GM18870 (cell line): ENCODE results near the gene RPP25L.
"Not testable (repeated sequence)": the region's sequence is repeated elsewhere in the genome, so short reads cannot be mapped to it uniquely, and the experiment has no call there.

ENCODE experiments used
- ATAC-seq: cut with Tn5 transposase; IDR thresholded peaks from one replicate; pipeline ENCODE4 v1.9.1; 2021; ENCODE audit warnings: moderate library complexity; ENCODE audit not compliant: unreplicated experiment

The RPP25L gene, protein sequence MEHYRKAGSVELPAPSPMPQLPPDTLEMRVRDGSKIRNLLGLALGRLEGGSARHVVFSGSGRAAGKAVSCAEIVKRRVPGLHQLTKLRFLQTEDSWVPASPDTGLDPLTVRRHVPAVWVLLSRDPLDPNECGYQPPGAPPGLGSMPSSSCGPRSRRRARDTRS

GRCh38 chr9:34611811-34612787, at the start of gene RPP25L:
RPP25L (minus strand) TSS chr9:34612097; CDS start chr9:34611296, 801 bp downstream.
- ATAC-seq, result peak; percentile 45

DNA sequence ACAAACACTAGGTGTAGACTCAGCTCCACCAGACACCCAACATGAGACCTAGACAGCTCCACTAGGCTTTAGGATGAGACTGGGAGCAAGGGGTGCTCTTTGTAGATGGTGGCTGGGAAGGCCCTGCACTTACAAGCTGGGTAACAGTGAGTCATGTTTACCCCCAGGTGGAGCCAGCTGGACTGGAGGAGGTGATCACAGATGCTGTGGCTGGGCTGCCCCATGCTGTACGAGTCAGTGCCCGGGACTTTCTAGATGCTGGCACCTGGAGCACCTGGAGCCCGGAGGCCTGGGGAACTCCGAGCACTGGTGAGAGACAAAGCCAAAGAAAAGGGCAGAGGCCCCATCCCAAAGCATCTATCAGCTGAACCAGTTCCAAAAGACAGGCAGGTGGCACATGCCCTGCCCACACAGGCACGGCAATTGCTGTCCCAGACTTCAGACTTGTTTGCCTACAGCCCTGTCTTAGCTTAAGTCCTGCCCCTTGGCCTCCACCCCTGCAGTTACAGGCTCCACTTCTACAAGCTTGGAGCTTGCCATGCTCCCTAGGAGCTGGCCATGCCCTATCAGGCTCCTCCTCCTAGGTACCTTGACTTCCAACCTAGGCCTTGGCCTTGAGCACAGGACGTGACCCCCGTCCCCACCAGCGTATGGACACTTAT, 47.8 kb upstream of the RPP25L start:
- no peak for ATAC-seq

- no peak for ATAC-seq
Observed at GRCh38 chr9:34658461-34658860, 46.6 kb upstream of the RPP25L start.

DNA sequence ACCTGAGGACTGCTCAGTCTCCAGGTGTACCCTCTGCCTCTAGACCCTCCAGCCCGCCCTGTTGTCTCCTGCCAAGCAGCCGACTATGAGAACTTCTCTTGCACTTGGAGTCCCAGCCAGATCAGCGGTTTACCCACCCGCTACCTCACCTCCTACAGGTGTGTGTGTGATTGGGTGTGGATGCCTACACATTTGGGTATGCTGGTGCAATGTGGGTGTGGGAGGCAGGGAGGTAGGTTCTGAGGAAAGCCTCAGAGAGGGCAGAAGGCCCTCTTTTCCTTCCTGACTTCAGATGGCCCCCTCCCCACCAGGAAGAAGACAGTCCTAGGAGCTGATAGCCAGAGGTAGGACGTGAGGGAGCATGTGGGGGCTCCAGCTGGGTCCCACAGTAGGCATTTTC, 45.1 kb upstream of the RPP25L start:
- no peak for ATAC-seq

GRCh38 chr9:34655394-34655793, 43.5 kb upstream of the RPP25L start:
- no peak for ATAC-seq

DNA sequence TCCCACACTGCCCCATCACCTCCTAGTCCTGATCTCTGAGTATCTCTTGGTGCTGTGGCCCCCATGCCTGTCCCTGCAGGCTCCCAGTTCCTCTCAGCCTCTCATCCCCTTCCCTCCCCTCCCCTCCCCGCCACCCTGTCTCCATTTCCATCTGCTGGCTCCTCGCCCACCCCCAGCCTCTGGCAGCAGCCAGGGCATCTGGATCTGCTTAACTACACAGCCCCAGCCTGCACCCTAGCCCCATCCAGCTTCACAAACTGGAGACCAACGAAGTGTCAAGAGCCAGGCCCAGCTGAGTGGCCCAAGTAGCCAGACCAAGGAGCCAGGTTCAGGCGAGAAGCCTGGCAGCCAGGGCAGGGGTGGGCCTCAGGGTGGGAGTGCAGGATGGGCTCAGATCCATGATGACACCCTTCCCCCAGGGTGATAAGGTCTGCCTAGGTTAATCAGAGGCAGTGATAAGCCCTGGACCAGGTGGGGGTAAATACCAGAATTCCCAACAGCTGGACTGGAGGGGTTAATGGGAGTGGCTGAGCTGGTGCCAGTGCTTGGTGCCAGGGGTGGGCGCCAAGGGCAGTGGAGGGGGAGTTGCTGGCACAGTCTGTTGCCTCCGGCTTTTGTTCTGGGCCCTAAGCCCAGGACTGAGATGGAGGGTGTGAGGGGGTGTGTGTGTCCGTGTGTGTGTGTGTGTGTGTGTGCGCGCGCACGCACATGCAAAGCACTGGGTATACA, 42.6 kb upstream of the RPP25L start:
- no peak for ATAC-seq

DNA sequence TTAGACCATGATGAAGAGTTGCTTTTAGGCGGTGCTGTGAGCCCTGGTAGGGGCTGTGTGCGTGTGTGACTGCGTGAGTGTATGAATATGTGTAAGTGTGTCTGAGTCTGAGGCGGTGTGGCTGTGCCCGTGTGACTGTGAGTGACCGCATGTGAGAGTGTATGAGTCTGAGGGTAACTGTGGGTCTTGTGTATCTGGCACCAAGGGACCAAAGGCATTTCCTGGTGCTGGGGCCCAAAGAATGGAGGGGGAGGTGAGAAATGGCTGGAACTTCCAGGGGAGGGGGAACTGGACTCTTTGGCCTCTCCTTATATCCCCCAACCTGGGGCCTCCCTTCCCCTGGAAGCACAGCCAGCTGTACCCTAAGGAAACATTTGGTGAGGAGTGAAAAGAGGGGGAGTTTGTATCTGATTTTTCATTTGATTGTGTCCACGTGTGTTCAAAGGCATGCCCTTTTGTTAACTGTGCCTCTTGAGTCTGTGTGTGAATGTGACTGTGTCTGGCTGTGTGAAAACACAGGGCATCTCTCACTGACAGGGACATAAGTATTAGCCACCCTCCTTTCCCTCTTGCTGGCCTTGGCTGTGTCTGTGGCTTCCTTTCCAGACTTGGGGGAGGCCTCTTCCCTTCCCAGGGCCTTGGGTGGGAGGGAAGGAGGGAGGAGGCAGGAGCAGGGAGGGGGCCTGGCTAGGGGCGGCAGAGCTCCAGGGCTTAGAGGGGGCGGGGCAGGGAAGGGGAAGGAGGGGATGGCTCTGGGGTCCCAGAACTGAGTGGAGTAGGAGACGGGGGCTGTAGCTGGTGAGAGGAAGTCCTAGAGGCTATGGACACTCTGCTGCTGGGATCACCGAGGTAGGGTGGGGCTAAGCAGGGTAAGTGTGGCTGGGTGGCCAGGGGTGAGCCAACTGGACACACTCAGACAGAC, 41.5 kb upstream of the RPP25L start:
- no peak for ATAC-seq

DNA sequence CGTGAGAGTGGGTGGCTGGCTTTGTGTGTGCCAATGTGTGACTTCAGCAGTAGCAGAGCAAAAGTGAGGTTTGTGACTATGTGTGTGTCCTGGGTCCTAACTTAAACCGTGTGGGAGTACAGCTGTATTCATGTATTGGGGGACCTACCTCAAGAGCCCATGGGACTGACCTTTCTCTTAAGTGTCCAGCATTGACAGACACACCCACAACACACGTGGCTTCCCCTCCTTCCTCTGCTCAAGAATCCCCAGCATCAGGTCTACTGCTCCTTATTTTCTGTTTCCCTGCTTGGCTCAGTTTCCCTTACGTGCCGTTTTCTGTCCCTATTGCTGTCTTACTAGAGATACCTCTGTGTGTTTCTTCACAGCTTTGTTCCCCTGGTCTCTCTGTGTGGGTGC, 40.7 kb upstream of the RPP25L start:
- no peak for ATAC-seq

DNA sequence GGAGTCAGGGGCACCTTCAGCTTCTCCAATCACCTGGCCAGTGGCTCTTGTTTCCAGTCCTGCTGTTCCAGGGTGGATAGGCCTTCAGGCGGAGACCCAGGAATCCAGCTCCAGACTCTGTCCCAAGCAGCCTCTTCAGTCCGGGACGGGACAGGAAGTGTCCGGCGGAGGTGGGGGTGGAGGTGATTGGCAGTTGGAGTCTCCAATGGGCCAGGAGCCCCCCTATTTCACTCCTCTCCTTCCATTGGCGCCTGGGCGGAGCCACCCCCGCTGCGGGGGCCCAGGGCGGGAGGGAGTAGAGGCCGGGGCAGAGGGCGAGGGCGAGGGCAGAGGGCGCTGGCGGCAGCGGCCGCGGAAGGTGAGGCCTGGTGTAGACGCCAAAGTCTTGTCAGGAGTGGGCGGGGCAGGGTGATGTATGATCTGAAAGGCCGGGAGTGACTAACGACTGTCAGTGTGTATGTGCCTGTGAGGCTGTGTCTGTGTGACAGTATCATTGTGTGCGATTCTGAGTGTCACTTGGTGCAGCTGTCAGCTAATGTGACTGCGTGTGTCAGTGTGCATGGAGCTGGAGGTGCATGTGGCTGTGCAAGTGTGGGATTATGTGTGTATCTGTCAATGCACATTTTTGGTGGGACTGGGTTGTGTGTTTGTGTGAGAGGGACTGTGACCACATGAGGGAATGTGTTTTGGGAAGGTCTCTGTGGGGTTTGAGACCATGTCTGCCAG, 40.1 kb upstream of the RPP25L start, which contains the start of gene IL11RA:
TSS of gene IL11RA (plus strand) at position 310 of the 726 bp plus-strand sequence. CDS start 3,033 bp downstream, outside the sequence.
- ATAC-seq, result no peak

DNA sequence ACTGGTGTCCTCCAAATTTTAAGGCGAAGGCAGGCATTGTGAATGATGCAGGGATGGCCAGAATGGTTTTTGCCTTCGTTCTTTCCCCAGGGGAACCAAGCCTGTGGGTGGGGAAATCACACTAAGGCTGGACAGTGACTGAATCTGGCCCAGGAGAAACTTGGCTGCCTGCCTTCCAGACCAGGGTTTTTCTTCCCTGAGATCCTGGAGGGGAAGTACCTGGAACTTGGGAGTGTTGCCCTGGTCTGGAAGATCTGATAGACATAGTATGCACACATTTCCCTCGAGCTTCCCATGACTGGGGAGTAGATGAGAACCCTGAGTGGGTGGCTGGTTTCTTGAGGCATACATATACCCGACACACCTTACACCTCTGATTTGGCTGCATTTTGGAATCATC, 39.4 kb upstream of the RPP25L start:
- no peak for ATAC-seq

- no peak for ATAC-seq
Observed at GRCh38 chr9:34650816-34651215, 38.9 kb upstream of the RPP25L start.

DNA sequence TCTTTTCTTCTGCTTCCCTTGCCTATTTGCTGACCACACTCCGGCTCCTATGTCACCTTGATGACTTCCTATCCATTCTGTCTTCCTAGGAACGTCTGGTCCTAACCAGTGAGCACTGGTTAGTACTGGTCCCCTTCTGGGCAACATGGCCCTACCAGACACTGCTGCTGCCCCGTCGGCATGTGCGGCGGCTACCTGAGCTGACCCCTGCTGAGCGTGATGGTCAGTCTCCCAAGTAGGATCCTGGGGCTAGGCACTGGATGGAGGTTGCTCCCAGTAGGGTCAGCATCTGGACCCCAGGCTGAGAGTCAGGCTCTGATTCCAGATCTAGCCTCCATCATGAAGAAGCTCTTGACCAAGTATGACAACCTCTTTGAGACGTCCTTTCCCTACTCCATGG, 36.8 kb upstream of the RPP25L start:
- no peak for ATAC-seq

DNA sequence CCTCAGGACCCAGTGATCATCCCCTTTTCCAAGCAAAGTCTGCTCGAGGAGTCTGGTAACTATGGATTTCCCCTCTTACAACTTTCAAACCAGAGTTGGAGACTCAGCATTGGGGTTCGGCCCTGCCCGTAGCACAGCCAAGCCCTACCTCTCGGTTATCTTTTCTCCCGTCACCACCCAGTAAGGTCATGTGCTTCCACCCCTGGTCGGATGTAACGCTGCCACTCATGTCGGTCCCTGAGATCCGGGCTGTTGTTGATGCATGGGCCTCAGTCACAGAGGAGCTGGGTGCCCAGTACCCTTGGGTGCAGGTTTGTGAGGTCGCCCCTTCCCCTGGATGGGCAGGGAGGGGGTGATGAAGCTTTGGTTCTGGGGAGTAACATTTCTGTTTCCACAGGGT, 35.8 kb upstream of the RPP25L start:
- no peak for ATAC-seq

- ATAC-seq, result no peak
Observed at GRCh38 chr9:34647084-34647403, 35.1 kb upstream of the RPP25L start.

GRCh38 chr9:34646211-34647083, 34.5 kb upstream of the RPP25L start, which contains the start of gene GALT:
GALT (plus strand) TSS chr9:34646675; CDS start chr9:34646705, 30 bp downstream.
- ATAC-seq, result peak; percentile 70

- ATAC-seq, result no peak
Observed at GRCh38 chr9:34644766-34645314, 32.9 kb upstream of the RPP25L start.

GRCh38 chr9:34642679-34643078, 30.8 kb upstream of the RPP25L start:
- ATAC-seq, result no peak

DNA sequence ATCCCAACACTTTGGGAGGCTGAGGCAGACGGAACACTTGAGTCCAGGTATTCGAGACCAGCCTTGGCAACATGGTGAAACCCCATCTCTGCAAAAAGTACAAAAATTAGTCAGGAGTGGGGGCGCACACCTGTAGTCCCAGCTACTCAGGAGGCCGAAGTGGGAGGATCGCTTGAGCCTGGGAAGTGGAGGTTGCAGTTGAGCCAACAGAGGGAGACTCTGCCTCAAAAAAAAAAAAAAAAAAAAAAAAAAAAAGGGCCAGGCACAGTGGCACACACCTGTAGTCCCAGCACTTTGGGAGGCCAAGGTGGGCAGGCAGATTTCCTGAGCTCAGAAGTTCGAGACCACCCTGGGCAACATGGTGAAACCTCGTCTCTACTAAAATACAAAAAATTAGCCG, 27.4 kb upstream of the RPP25L start:
- ATAC-seq, result not testable (repeated sequence)
